HepG2 (cell line): Measurements from ENCODE around the gene IRF4. TPM values are rescaled to one million over a fixed set of nuclear protein-coding genes. Genes with fewer than 3 reads are reported as not detected.

Source experiments
- ATAC-seq: fragments of 200-7000 bp; cut with Tn5 transposase; 3 replicates; pipeline ENCODE4 v1.9.1; 2020; ENCODE audit warnings: mild to moderate bottlenecking, moderate library complexity
- BruUV-seq: library from RNA; stranded (reverse); fragments of 400-500 nt; replicated peaks from 2 replicates; lab custom pipeline; 2021; lab: Mats Ljungman, UMichigan
- CTCF ChIA-PET: fragments of 300-600 bp; formaldehyde crosslinking; extraction: SDS; loops from one replicate; lab custom pipeline; 2021; ENCODE audit warnings: low total read pairs, inconsistent platforms, low intra/inter-chr PET ratio; lab: Yijun Ruan, JAX
- POLR2A ChIA-PET: fragments of 350-600 bp; sonication (Branson Sonifier 250); formaldehyde crosslinking; loops from one replicate; lab custom pipeline; 2020; ENCODE audit warnings: antibody characterized with exemption, inconsistent platforms; lab: Yijun Ruan, JAX
- DNase-seq: peaks from one replicate; pipeline ENCODE4 v3.0.0-alpha.2; 2015; ENCODE audit warnings: low spot score
- FAIRE-seq: peaks from 3 replicates; lab custom pipeline; 2011; peaks lifted over from hg19 to GRCh38; lab: Jason Lieb, UNC
- H2AFZ ChIP-seq: one replicate; pipeline ENCODE4 v1.6.1; 2011; ENCODE audit warnings: low read length, inconsistent platforms
- H3K27ac ChIP-seq: fragments of 300-600 bp; 3 replicates; pipeline ENCODE4 v1.8.0; 2011; ENCODE audit warnings: mixed run types, mild to moderate bottlenecking, mixed read lengths, low read length, inconsistent platforms; ENCODE audit not compliant: insufficient read depth; ENCODE audit errors: extremely low read length
- H3K27me3 ChIP-seq, 2 experiments: fragments of 200-600 bp in 1 of 2; 2 replicates in 1 of 2; 3 replicates in 1 of 2; pipeline versions ENCODE4 v1.6.0 to v1.8.0; 2011; ENCODE audit warnings: low read length in 2 of 2, mild to moderate bottlenecking in 2 of 2, moderate library complexity in 2 of 2, inconsistent platforms in 1 of 2; ENCODE audit not compliant: insufficient read depth in 2 of 2, control insufficient read depth in 1 of 2
- H3K36me3 ChIP-seq, 2 experiments: fragments of 200-600 bp in 1 of 2; replicated peaks in 1 of 2; 2 replicates in 1 of 2; 3 replicates in 1 of 2; pipeline versions ENCODE4 v1.5.1 to v1.8.0; 2011; ENCODE audit warnings: low read length in 2 of 2, inconsistent platforms in 1 of 2; ENCODE audit not compliant: insufficient read depth in 2 of 2, control insufficient read depth in 1 of 2
- H3K4me1 ChIP-seq: 2 replicates; pipeline ENCODE4 v1.5.1; 2012; ENCODE audit warnings: low read length, inconsistent platforms; ENCODE audit not compliant: insufficient read depth
- H3K4me2 ChIP-seq: 2 replicates; pipeline ENCODE4 v1.6.0; 2011; ENCODE audit warnings: low read depth, low read length, inconsistent platforms
- H3K4me3 ChIP-seq, 3 experiments: fragments of 200-600 bp in 1 of 3; sonication (generic), shearing (Covaris generic) in 1 of 3; replicated peaks in 1 of 3; 2 replicates each; pipeline ENCODE4 v1.5.1; 2011 to 2016; ENCODE audit warnings: low read length in 3 of 3, inconsistent platforms in 2 of 3, low read depth in 2 of 3, mild to moderate bottlenecking in 2 of 3, control low read depth in 1 of 3, mixed read lengths in 1 of 3; ENCODE audit not compliant: insufficient read depth in 1 of 3
- H3K79me2 ChIP-seq: one replicate; pipeline ENCODE4 v1.6.1; 2011; ENCODE audit warnings: low read length, inconsistent platforms; ENCODE audit not compliant: insufficient read depth
- H3K9ac ChIP-seq: 2 replicates; pipeline ENCODE4 v1.6.0; 2011; ENCODE audit warnings: mild to moderate bottlenecking, low read depth, low read length, inconsistent platforms; ENCODE audit not compliant: insufficient read depth
- H3K9me3 ChIP-seq: 2 replicates; pipeline ENCODE4 v1.5.1; 2012; ENCODE audit warnings: mild to moderate bottlenecking, low read length
- H4K20me1 ChIP-seq: 2 replicates; pipeline ENCODE4 v1.6.0; 2011; ENCODE audit warnings: inconsistent platforms, mild to moderate bottlenecking, low read length, moderate library complexity; ENCODE audit not compliant: insufficient read depth
- CEBPZ ChIP-seq: IDR thresholded peaks from 2 replicates; pipeline ENCODE4 v1.6.1; 2012; ENCODE audit warnings: low read length, improper control_type of control experiment
- NKX3-1 ChIP-seq: sonication (generic); formaldehyde crosslinking; IDR thresholded peaks from 2 replicates; pipeline ENCODE4 v1.5.0; 2020; ENCODE audit warnings: missing genetic modification reagents
- ZNF691 ChIP-seq: sonication (generic); formaldehyde crosslinking; IDR thresholded peaks from 2 replicates; pipeline ENCODE4 v1.4.0; 2020; ENCODE audit warnings: missing genetic modification reagents, low read depth, mild to moderate bottlenecking, borderline replicate concordance
- WGBS: methylation state at CpG from one replicate; pipeline ENCODE4 v1.1.6; 2017; ENCODE audit warnings: low lambda C conversion rate; 5-methylcytosine and 5-hydroxymethylcytosine counted together
- in situ Hi-C: cut with HindIII; loops from 2 replicates; pipeline ENCODE4 v1.10.0; 2017; ENCODE audit warnings: low pct_unique_long_range_greater_than_20kb; ENCODE audit not compliant: extremely low pct_ligation_motif_present
- intact Hi-C: fragments of 100-400 bp; cut with micrococcal nuclease; formaldehyde crosslinking; loops from one replicate; pipeline ENCODE4 v1.10.0; 2022; ENCODE audit not compliant: unreplicated experiment
- polyA plus RNA-seq, 8 experiments: library from polyadenylated mRNA; depleted of rRNA in 3 of 8; stranded (reverse) in 7 of 8; unstranded in 1 of 8; fragments of >200 nt; fragmentation: Illumina TruSeq in 4 of 8; extraction: Trizol in 4 of 8; gene quantifications; 2 replicates each; pipeline versions ENCODE4 v1.2.1 to v1.2.3, GENCODE V29; 2011 to 2016; ENCODE audit warnings: low read depth in 4 of 8, missing spikeins in 1 of 8, mixed read lengths in 1 of 8; ENCODE audit not compliant: insufficient read depth in 1 of 8
- total RNA-seq, 5 experiments: library from RNA; depleted of rRNA; stranded (reverse); fragments of >200 nt; fragmentation: Illumina TruSeq; extraction: Trizol; gene quantifications; 2 replicates each; pipeline ENCODE4 v1.2.3, GENCODE V29; 2016; ENCODE audit warnings: low read depth in 1 of 5

Gene IRF4
- total and polyA plus RNA-seq, 2 of the 13 experiments (the other 11 are each of a cell fraction or from before 2014, with no cell fraction given): 0.07 to 0.09 TPM

DNA sequence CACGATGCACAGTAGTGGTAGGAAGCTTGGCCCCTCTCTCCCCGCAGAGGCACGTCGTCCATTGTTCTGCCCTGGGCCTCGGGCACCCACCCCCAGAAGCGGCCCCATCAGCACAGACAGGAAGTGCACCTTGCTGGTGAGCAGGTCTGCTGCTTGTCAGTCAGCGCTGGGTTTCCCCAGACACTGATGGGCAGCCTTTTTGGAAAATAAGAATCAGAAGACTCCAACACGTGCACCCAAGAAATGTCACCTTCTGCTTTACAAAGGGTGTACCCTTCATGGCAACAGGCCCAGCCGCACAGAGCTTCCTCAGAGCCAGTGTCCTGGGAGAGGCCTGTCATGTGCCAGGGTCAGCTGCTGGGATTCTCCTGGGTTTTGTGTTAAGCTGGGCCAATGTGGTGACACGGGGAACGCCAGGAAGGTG is 34.7 kb upstream of the IRF4 start:
- no peak for TF ChIP-seq NKX3-1 (CRISPR knock-in tag)
- TF ChIP-seq CEBPZ: no peak
- TF ChIP-seq ZNF691 (CRISPR knock-in tag): no peak
- POLR2A ChIA-PET: no interaction called here
- Histone ChIP-seq H3K27me3 (peaks cover 0 to 11% of the 10 kb centered on the region in 2 experiments; a peak in 2 of 5 replicates), H3K9me3 (no peaks in the 10 kb centered on the region), H3K79me2 (no peaks in the 10 kb centered on the region), H3K4me1 (peaks cover 12% of the 10 kb centered on the region), H2AFZ (no peak overlapping the region), H4K20me1 (no peaks in the 10 kb centered on the region), H3K4me2 (no peak overlapping the region), H3K4me3 (no peak overlapping the region), H3K9ac (no peak overlapping the region), H3K36me3 (no peaks in the 10 kb centered on the region), H3K27ac (no peak overlapping the region)
- 67% methylated on average over 11 of the region's 11 CpGs for WGBS
- intact Hi-C loops: no loop called here
- no TSS peak for BruUV-seq
- DNase-seq (no peak), ATAC-seq (no peak), FAIRE-seq (no peak)
- in situ Hi-C loops: no loop called here
- CTCF ChIA-PET: no interaction called here
